DOHH2 (cell line): ENCODE results near the gene SLC7A11.

Source experiments
- H3F3A ChIP-seq: fragments of 200-600 bp; sonication (generic), shearing (Covaris generic); 2 replicates; pipeline ENCODE4 v1.6.0; 2016; ENCODE audit warnings: antibody characterized with exemption, mild to moderate bottlenecking; ENCODE audit not compliant: control insufficient read depth, insufficient read depth
- H3K27ac ChIP-seq: fragments of 200-600 bp; sonication (generic); 2 replicates; pipeline ENCODE4 v1.5.1; 2014; ENCODE audit warnings: low read depth, mild to moderate bottlenecking, low read length, moderate library complexity
- H3K27me3 ChIP-seq: fragments of 200-600 bp; sonication (generic); 2 replicates; pipeline ENCODE4 v1.6.1; 2014; ENCODE audit warnings: mild to moderate bottlenecking, low read length, mixed read lengths; ENCODE audit not compliant: control insufficient read depth
- H3K36me3 ChIP-seq: fragments of 200-600 bp; sonication (generic); 2 replicates; pipeline ENCODE4 v1.6.1; 2014; ENCODE audit warnings: mild to moderate bottlenecking, low read length, moderate library complexity, mixed read lengths; ENCODE audit not compliant: control insufficient read depth
- H3K4me1 ChIP-seq: fragments of 200-600 bp; sonication (generic); 2 replicates; pipeline ENCODE4 v1.6.1; 2014; ENCODE audit warnings: mild to moderate bottlenecking, low read length, mixed read lengths; ENCODE audit not compliant: control insufficient read depth
- H3K4me2 ChIP-seq: fragments of 200-600 bp; sonication (generic); 2 replicates; pipeline ENCODE4 v1.6.0; 2014; ENCODE audit warnings: mild to moderate bottlenecking, low read length, moderate library complexity
- H3K4me3 ChIP-seq: fragments of 200-600 bp; sonication (generic); 2 replicates; pipeline ENCODE4 v1.5.1; 2014; ENCODE audit warnings: mild to moderate bottlenecking, low read length, mixed read lengths
- H3K79me2 ChIP-seq: fragments of 200-600 bp; sonication (generic); 2 replicates; pipeline ENCODE4 v1.6.1; 2014; ENCODE audit warnings: mild to moderate bottlenecking, low read length, mixed read lengths; ENCODE audit not compliant: control insufficient read depth
- H3K9me2 ChIP-seq: fragments of 200-600 bp; sonication (generic); replicated peaks from 2 replicates; pipeline ENCODE4 v1.6.1; 2014; ENCODE audit warnings: mild to moderate bottlenecking, low read length, mixed read lengths; ENCODE audit not compliant: control insufficient read depth
- H3K9me3 ChIP-seq: fragments of 200-600 bp; sonication (generic); 2 replicates; pipeline ENCODE4 v1.6.1; 2014; ENCODE audit warnings: antibody characterized with exemption, low read length, mixed read lengths; ENCODE audit not compliant: control insufficient read depth, insufficient read depth
- H4K20me1 ChIP-seq: fragments of 200-600 bp; sonication (generic); 2 replicates; pipeline ENCODE4 v1.6.0; 2014; ENCODE audit warnings: low read depth, mild to moderate bottlenecking, antibody characterized with exemption, low read length, moderate library complexity; ENCODE audit not compliant: control insufficient read depth, insufficient read depth
- CTCF ChIP-seq: fragments of 200-600 bp; sonication (generic); IDR thresholded peaks from one replicate; pipeline ENCODE4 v1.5.1; 2014; ENCODE audit warnings: antibody characterized with exemption, mild to moderate bottlenecking, low read depth, low read length; ENCODE audit not compliant: poor library complexity, severe bottlenecking
- EZH2phosphoT487 ChIP-seq: fragments of 200-600 bp; sonication (generic); IDR thresholded peaks from 2 replicates; pipeline ENCODE4 v1.6.1; 2017; ENCODE audit warnings: borderline replicate concordance, mild to moderate bottlenecking, antibody characterized with exemption, low read length, moderate library complexity, mixed read lengths

SLC7A11 gene

GRCh38 chr4:138256608-138257007 is 14.5 kb upstream of the SLC7A11 start:
- no peaks in the 10 kb centered on the region for H3K27me3 ChIP-seq
- no peaks in the 10 kb centered on the region for H3F3A ChIP-seq
- TF ChIP-seq EZH2phosphoT487 = no peak
- TF ChIP-seq CTCF = no peak
- H3K9me2 ChIP-seq = no peaks in the 10 kb centered on the region
- no peak overlapping the region for H3K4me2 ChIP-seq
- H3K9me3 ChIP-seq = no peaks in the 10 kb centered on the region
- H4K20me1 ChIP-seq = no peaks in the 10 kb centered on the region
- no peaks in the 10 kb centered on the region for H3K4me1 ChIP-seq
- no peaks in the 10 kb centered on the region for H3K36me3 ChIP-seq
- no peaks in the 10 kb centered on the region for H3K79me2 ChIP-seq
- no peak overlapping the region for H3K4me3 ChIP-seq
- no peak overlapping the region for H3K27ac ChIP-seq

GRCh38 chr4:138255917-138256597 is 13.9 kb upstream of the SLC7A11 start:
- TF ChIP-seq EZH2phosphoT487 = no peak
- TF ChIP-seq CTCF = no peak

GRCh38 chr4:138252551-138252950 is 10.4 kb upstream of the SLC7A11 start:
- Histone ChIP-seq H3K9me2 (no peaks in the 10 kb centered on the region), H3K4me3 (no peak overlapping the region), H3F3A (no peaks in the 10 kb centered on the region), H3K27me3 (no peaks in the 10 kb centered on the region), H3K9me3 (no peaks in the 10 kb centered on the region), H3K4me1 (no peaks in the 10 kb centered on the region), H3K4me2 (no peak overlapping the region), H4K20me1 (no peaks in the 10 kb centered on the region), H3K27ac (no peak overlapping the region), H3K79me2 (no peaks in the 10 kb centered on the region), H3K36me3 (no peaks in the 10 kb centered on the region)
- TF ChIP-seq CTCF = no peak
- TF ChIP-seq EZH2phosphoT487 = no peak

More at GRCh38 chr4:138255917-138256597, 13.9 kb upstream of the SLC7A11 start:
- H3K27ac ChIP-seq = no peak overlapping the region
- no peaks in the 10 kb centered on the region for H3F3A ChIP-seq
- no peaks in the 10 kb centered on the region for H3K27me3 ChIP-seq
- no peaks in the 10 kb centered on the region for H3K9me2 ChIP-seq
- no peak overlapping the region for H3K4me3 ChIP-seq
- H3K79me2 ChIP-seq = no peaks in the 10 kb centered on the region
- H3K4me2 ChIP-seq = no peak overlapping the region
- H4K20me1 ChIP-seq = no peaks in the 10 kb centered on the region
- no peaks in the 10 kb centered on the region for H3K36me3 ChIP-seq
- no peaks in the 10 kb centered on the region for H3K4me1 ChIP-seq
- no peaks in the 10 kb centered on the region for H3K9me3 ChIP-seq
